Measurements from ENCODE around the gene KRT38.
"Not testable (repeated sequence)": the region's sequence is repeated elsewhere in the genome, so short reads cannot be mapped to it uniquely, and the experiment has no call there.

The KRT38 gene

GRCh38 chr17:41462705-41463104 lies 21.9 kb upstream of the KRT38 start:
- DNase-seq (ENCODE audit: low read depth): no peak

GRCh38 chr17:41457676-41458075 lies 16.9 kb upstream of the KRT38 start:
- no peak for DNase-seq (ENCODE audit: low read depth)

- no peak for DNase-seq (ENCODE audit: low read depth)
These were observed 15.4 kb upstream of the KRT38 start for GRCh38 chr17:41456204-41456603.

GRCh38 chr17:41455236-41455635 lies 14.5 kb upstream of the KRT38 start:
- no peak for DNase-seq (ENCODE audit: low read depth)

GRCh38 chr17:41453066-41453465 lies 12.3 kb upstream of the KRT38 start:
- DNase-seq (ENCODE audit: low read depth): no peak

- no peak for DNase-seq (ENCODE audit: low read depth)
These were observed 11.5 kb upstream of the KRT38 start for GRCh38 chr17:41452281-41452680.

GRCh38 chr17:41451154-41451728 lies 10.5 kb upstream of the KRT38 start:
- DNase-seq (ENCODE audit: low read depth): no peak

GRCh38 chr17:41449008-41449407 lies 8.2 kb upstream of the KRT38 start:
- no peak for DNase-seq (ENCODE audit: low read depth)

- no peak for DNase-seq (ENCODE audit: low read depth)
These were observed 7.7 kb upstream of the KRT38 start for GRCh38 chr17:41448506-41448905.

- DNase-seq (ENCODE audit: low read depth): no peak
These were observed 6.0 kb upstream of the KRT38 start for GRCh38 chr17:41446806-41447205.

- DNase-seq (ENCODE audit: low read depth): no peak
These were observed 3.9 kb upstream of the KRT38 start for GRCh38 chr17:41444640-41445039.

GRCh38 chr17:41444186-41444585 lies 3.4 kb upstream of the KRT38 start:
- no peak for DNase-seq (ENCODE audit: low read depth)

GRCh38 chr17:41442739-41443138 lies 2.0 kb upstream of the KRT38 start:
- DNase-seq (ENCODE audit: low read depth): no peak

GRCh38 chr17:41439375-41439774 lies 1.4 kb downstream of the KRT38 start:
- no peak for DNase-seq (ENCODE audit: low read depth)

- DNase-seq (ENCODE audit: low read depth): no peak
These were observed 3.0 kb downstream of the KRT38 start for GRCh38 chr17:41437769-41438168.

- no peak for DNase-seq (ENCODE audit: low read depth)
These were observed 3.5 kb downstream of the KRT38 start for GRCh38 chr17:41437254-41437653.

- no peak for DNase-seq (ENCODE audit: low read depth)
These were observed 6.4 kb downstream of the KRT38 start for GRCh38 chr17:41434415-41434814.

GRCh38 chr17:41434005-41434404 lies 6.8 kb downstream of the KRT38 start:
- DNase-seq (ENCODE audit: low read depth): no peak

- no peak for DNase-seq (ENCODE audit: low read depth)
These were observed 7.2 kb downstream of the KRT38 start for GRCh38 chr17:41433586-41433985.

GRCh38 chr17:41430376-41430775 lies 10.4 kb downstream of the KRT38 start:
- not testable (repeated sequence) for DNase-seq (ENCODE audit: low read depth)

- no peak for DNase-seq (ENCODE audit: low read depth)
These were observed 11.1 kb downstream of the KRT38 start for GRCh38 chr17:41429667-41430066.

- DNase-seq (ENCODE audit: low read depth): no peak
These were observed 12.0 kb downstream of the KRT38 start for GRCh38 chr17:41428591-41429291.

GRCh38 chr17:41424111-41424635 lies 16.6 kb downstream of the KRT38 start, which contains the start of gene KRT37:
Gene KRT37 (minus strand): TSS chr17:41424585. CDS start chr17:41424523, 62 bp downstream.
- no peak for DNase-seq (ENCODE audit: low read depth)

- not testable (repeated sequence) for DNase-seq (ENCODE audit: low read depth)
These were observed 18.2 kb downstream of the KRT38 start for GRCh38 chr17:41422586-41422985.
